Uterus (tissue), 2 donors: Measurements from ENCODE around the gene KRT34.

Experiments
- CTCF ChIP-seq, 4 experiments: fragments of 200-600 bp in 2 of 4; fragments of 450-650 bp in 2 of 4; sonication (generic) in 2 of 4; IDR thresholded peaks; one replicate each; pipeline ENCODE4 v1.5.1; 2016 to 2019; ENCODE audit warnings: antibody characterized with exemption in 4 of 4, mild to moderate bottlenecking in 2 of 4, moderate library complexity in 1 of 4
- POLR2A ChIP-seq, 2 donors: fragments of 450-650 bp; IDR thresholded peaks; one replicate each; pipeline ENCODE4 v1.6.1; 2016; ENCODE audit warnings: antibody characterized with exemption in 2 of 2, mild to moderate bottlenecking in 1 of 2, moderate library complexity in 1 of 2

- TF ChIP-seq CTCF (IDR thresholded peaks at IDR 0.05) (no peak), POLR2A (IDR thresholded peaks at IDR 0.05) (no peak)
Observed at GRCh38 chr17:41416479-41416878, 34.4 kb upstream of the KRT34 start.
